ENCODE data around the gene SPDL1.

The SPDL1 gene

GRCh38 chr5:169545762-169546161 lies 37.8 kb upstream of the SPDL1 start:
- DNase-seq (ENCODE audit: low read depth in 1 of 2, low spot score in 1 of 2): no peak
- Histone ChIP-seq H3K27ac (replicated peaks) (no peak overlapping the region), H3K27me3 (ENCODE audit: insufficient read depth, poor library complexity, severe bottlenecking) (peaks cover 9% of the 10 kb centered on the region), H3K4me3 (replicated peaks; ENCODE audit: insufficient read depth, low read length) (no peak overlapping the region)
- TF ChIP-seq GABPA (IDR thresholded peaks at IDR 0.05; ENCODE audit: low read depth) (no peak), REST (IDR thresholded peaks at IDR 0.05; ENCODE audit: insufficient replicate concordance, low read depth) (no peak), SPI1 (IDR thresholded peaks at IDR 0.05; ENCODE audit: borderline replicate concordance, low read depth) (no peak), POLR2AphosphoS5 (IDR thresholded peaks at IDR 0.05; ENCODE audit: low read depth) (no peak), CTCF (IDR thresholded peaks at IDR 0.05; ENCODE audit: insufficient read depth, low read length) (no peak)

- Histone ChIP-seq H3K27me3 (ENCODE audit: insufficient read depth, poor library complexity, severe bottlenecking) (peaks cover 10% of the 10 kb centered on the region), H3K27ac (replicated peaks) (no peak overlapping the region), H3K4me3 (replicated peaks; ENCODE audit: insufficient read depth, low read length) (no peak overlapping the region)
- TF ChIP-seq GABPA (IDR thresholded peaks at IDR 0.05; ENCODE audit: low read depth) (no peak), SPI1 (IDR thresholded peaks at IDR 0.05; ENCODE audit: borderline replicate concordance, low read depth) (no peak), REST (IDR thresholded peaks at IDR 0.05; ENCODE audit: insufficient replicate concordance, low read depth) (no peak), POLR2AphosphoS5 (IDR thresholded peaks at IDR 0.05; ENCODE audit: low read depth) (no peak), CTCF (IDR thresholded peaks at IDR 0.05; ENCODE audit: insufficient read depth, low read length) (no peak)
- no peak for DNase-seq (ENCODE audit: low read depth in 1 of 2, low spot score in 1 of 2)
These were observed 37.2 kb upstream of the SPDL1 start for GRCh38 chr5:169546346-169546745.

- H3K4me3 ChIP-seq (replicated peaks; ENCODE audit: insufficient read depth, low read length): no peak overlapping the region
- TF ChIP-seq REST (IDR thresholded peaks at IDR 0.05; ENCODE audit: insufficient replicate concordance, low read depth) (no peak), POLR2AphosphoS5 (IDR thresholded peaks at IDR 0.05; ENCODE audit: low read depth) (no peak), SPI1 (IDR thresholded peaks at IDR 0.05; ENCODE audit: borderline replicate concordance, low read depth) (no peak), GABPA (IDR thresholded peaks at IDR 0.05; ENCODE audit: low read depth) (no peak), CTCF (IDR thresholded peaks at IDR 0.05; ENCODE audit: insufficient read depth, low read length) (no peak)
- no peak for DNase-seq (ENCODE audit: low read depth in 1 of 2, low spot score in 1 of 2)
- peaks cover 10% of the 10 kb centered on the region for H3K27me3 ChIP-seq (ENCODE audit: insufficient read depth, poor library complexity, severe bottlenecking)
- no peak overlapping the region for H3K27ac ChIP-seq (replicated peaks)
These were observed 36.1 kb upstream of the SPDL1 start for GRCh38 chr5:169547508-169547907.
